ENCODE measurements around the gene RIPPLY2.
"Not testable (repeated sequence)": the region's sequence is repeated elsewhere in the genome, so short reads cannot be mapped to it uniquely, and the experiment has no call there.

RIPPLY2 gene

DNA sequence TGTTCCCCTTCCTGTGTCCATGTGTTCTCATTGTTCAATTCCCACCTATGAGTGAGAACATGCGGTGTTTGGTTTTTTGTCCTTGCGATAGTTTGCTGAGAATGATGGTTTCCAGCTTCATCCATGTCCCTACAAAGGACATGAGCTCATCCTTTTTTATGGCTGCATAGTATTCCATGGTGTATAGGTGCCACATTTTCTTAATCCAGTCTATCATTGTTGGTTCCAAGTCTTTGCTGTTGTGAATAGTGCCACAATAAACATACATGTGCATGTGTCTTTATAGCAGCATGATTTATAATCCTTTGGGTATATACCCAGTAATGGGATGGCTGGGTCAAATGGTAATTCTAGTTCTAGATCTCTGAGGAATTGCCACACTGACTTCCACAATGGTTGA is 43.9 kb downstream of the RIPPLY2 start:
- DNase-seq (ENCODE audit: low read depth in 1 of 2, low spot score in 1 of 2), result not testable (repeated sequence)

DNA sequence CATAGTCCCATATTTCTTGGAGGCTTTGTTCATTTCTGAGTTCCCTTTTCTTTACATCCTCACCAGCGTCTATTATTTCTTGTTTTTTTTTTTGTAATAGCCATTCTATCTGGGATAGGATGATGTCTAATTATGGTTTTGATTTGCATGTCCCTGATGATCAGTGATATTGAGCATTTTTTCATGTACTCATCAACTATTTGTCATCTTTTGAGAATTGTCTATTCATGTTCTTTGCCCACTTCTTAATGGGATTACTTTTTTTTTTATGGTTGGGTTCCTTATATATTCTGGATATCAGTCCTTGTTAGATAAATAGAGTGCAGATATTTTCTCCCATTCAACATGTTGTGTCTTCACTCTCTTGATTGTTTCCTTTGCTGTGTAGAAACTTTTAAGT is 48.5 kb downstream of the RIPPLY2 start:
- DNase-seq (ENCODE audit: low read depth in 1 of 2, low spot score in 1 of 2), result no peak

DNA sequence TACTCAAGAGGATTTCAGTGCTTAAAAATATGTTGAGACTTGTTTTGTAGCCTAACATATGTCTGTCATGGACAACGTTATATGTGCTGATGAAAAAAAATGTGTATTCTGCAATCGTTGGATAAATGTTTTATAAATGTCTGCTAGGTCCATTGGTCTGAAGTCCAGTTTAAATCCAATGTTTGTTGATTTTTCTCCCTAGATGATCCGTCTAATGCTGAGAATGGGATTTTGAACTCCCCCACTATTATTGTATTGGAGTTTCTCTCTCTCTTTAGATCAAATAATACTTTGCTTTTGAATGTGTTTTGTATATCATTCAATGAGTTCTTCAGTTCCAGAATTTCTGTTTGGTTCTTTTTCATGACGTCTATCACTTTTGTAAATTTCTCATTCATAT is 51.2 kb downstream of the RIPPLY2 start:
- DNase-seq (ENCODE audit: low read depth in 1 of 2, low spot score in 1 of 2), result no peak

GRCh38 chr6:83905648-83906047 is 52.5 kb downstream of the RIPPLY2 start:
- no peak for DNase-seq (ENCODE audit: low read depth in 1 of 2, low spot score in 1 of 2)
